Measurements from ENCODE around the gene GXYLT1. TPM values are rescaled to one million over a fixed set of nuclear protein-coding genes. Genes with fewer than 3 reads are reported as not detected.

Gene GXYLT1
- total and polyA plus RNA-seq, 3 donors from 2014 or later, result 13.7 to 29.9 (median 28.5) TPM

DNA sequence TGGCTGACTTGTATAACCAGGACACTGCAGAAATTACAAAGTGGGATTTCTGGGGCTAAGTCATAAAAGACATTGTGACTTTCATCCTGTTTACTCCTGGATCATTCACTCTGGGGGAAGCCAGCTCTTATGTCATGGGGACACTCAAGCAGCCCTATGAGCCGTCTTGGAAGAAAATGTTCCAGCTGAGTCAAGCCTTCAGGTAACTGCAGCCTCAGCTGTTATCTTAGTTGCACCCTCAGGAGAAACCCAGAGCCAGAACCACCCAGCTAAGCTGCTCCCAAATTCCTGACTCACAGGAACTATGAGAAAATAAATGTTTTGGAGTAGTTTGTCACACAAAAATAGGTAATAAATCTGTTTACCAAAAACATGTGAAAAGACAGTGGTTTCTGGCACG is 43.1 kb upstream of the GXYLT1 start:
- H3K36me3 ChIP-seq (ENCODE audit: low read depth, missing control alignments), result no peaks in the 10 kb centered on the region
- no peaks in the 10 kb centered on the region for H3K4me1 ChIP-seq
- no peak for DNase-seq
- H3K27ac ChIP-seq, result no peak overlapping the region
- intact Hi-C loops (cut with DNase I; ENCODE audit: low total_unique reads), result no loop called here
- WGBS, 2 donors, result 64 to 81% methylated on average over 2 of the region's 2 CpGs
- no peak overlapping the region for H3K4me3 ChIP-seq
- no peak for TF ChIP-seq POLR2A (IDR thresholded peaks at IDR 0.05)
- TF ChIP-seq, protein P1, sequence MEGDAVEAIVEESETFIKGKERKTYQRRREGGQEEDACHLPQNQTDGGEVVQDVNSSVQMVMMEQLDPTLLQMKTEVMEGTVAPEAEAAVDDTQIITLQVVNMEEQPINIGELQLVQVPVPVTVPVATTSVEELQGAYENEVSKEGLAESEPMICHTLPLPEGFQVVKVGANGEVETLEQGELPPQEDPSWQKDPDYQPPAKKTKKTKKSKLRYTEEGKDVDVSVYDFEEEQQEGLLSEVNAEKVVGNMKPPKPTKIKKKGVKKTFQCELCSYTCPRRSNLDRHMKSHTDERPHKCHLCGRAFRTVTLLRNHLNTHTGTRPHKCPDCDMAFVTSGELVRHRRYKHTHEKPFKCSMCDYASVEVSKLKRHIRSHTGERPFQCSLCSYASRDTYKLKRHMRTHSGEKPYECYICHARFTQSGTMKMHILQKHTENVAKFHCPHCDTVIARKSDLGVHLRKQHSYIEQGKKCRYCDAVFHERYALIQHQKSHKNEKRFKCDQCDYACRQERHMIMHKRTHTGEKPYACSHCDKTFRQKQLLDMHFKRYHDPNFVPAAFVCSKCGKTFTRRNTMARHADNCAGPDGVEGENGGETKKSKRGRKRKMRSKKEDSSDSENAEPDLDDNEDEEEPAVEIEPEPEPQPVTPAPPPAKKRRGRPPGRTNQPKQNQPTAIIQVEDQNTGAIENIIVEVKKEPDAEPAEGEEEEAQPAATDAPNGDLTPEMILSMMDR (IDR thresholded peaks at IDR 0.05), result no peak
- H3K9me3 ChIP-seq, result no peaks in the 10 kb centered on the region
- no peaks in the 10 kb centered on the region for H3K27me3 ChIP-seq

DNA sequence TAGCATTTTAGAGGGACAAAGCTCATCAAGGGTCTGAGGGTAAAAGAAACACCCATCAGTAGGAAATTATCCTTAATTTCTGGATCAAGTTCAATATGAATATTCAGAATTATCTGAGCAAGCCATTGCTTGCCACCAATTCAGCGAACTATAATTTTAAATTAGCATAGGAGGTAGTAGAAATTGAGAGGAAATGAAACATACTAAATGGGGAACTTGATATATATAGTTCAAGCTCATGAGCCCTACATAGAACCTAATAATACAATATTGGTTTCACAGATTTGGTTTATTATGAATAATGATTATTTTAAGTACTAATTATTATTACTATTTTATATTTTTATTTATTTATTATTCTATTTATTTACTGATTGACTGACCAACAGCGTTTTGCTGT is 42.1 kb upstream of the GXYLT1 start:
- Histone ChIP-seq H3K27ac (no peak overlapping the region), H3K27me3 (no peaks in the 10 kb centered on the region), H3K4me3 (no peak overlapping the region), H3K4me1 (no peaks in the 10 kb centered on the region), H3K36me3 (ENCODE audit: low read depth, missing control alignments) (no peaks in the 10 kb centered on the region), H3K9me3 (no peaks in the 10 kb centered on the region)
- no peak for DNase-seq
- WGBS, 2 donors, result 86 to 87% methylated on average over 2 of the region's 2 CpGs
- TF ChIP-seq, protein P1 (IDR thresholded peaks at IDR 0.05), result no peak
- TF ChIP-seq POLR2A (IDR thresholded peaks at IDR 0.05), result no peak
- intact Hi-C loops (cut with DNase I; ENCODE audit: low total_unique reads), result no loop called here

DNA sequence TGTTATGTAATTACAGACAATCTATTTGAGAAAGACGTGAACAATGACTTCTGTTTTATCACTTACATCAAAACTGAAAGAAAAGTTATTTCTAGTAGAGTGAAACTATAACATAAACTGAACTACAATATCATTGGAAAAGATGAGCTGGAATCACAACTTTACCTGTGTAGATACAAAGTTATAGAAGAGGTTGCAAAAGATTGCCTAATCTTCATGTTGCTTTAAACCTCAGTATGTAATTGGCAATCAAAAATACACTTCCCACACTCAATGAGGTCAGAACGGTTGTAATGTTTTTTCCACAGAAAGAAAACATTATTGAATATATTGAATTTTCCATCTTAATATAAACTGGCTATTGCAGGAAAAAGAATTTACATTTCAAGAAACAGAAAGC is 37.7 kb upstream of the GXYLT1 start:
- WGBS, 2 donors, result 51 to 63% methylated on average over 2 of the region's 2 CpGs
- no peaks in the 10 kb centered on the region for H3K27me3 ChIP-seq
- H3K36me3 ChIP-seq (ENCODE audit: low read depth, missing control alignments), result no peaks in the 10 kb centered on the region
- H3K4me3 ChIP-seq, result no peak overlapping the region
- H3K9me3 ChIP-seq, result no peaks in the 10 kb centered on the region
- intact Hi-C loops (cut with DNase I; ENCODE audit: low total_unique reads), result no loop called here
- H3K27ac ChIP-seq, result no peak overlapping the region
- no peaks in the 10 kb centered on the region for H3K4me1 ChIP-seq
- DNase-seq, result no peak
- no peak for TF ChIP-seq POLR2A (IDR thresholded peaks at IDR 0.05)
- TF ChIP-seq, protein P1 (IDR thresholded peaks at IDR 0.05), result no peak

DNA sequence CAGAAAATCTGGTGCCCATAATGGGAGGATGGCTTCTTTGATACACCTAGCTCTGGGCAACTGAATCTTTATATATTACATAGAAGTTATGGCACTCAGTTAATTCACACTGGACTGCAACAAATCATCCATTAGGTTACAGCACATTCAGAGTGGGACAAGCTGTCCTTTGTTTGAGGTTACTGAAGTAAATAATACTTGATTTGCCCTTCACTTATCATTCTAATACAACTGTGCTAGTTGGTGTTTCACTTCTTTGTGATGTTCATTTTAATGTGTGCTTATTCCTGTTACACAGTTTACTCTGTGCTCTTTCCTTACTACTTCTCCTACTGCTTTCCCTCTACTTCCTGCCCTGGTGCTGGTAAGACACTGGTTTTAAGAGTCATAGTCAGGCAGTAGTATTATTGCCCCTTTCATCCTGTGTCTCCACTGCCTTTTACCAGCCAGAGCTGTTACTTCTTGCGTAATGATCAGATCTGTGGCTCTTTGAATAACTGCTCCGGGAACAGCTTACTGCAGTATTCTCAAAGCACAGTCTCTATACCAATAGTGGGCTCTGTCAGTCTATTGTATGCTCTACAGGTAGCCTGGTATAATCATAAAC is 36.4 kb upstream of the GXYLT1 start:
- H3K9me3 ChIP-seq, result no peaks in the 10 kb centered on the region
- DNase-seq, result no peak
- no peaks in the 10 kb centered on the region for H3K4me1 ChIP-seq
- no peak overlapping the region for H3K4me3 ChIP-seq
- no peak for TF ChIP-seq POLR2A (IDR thresholded peaks at IDR 0.05)
- TF ChIP-seq, protein P1 (IDR thresholded peaks at IDR 0.05), result no peak
- 76 to 79% methylated on average over 2 of the region's 2 CpGs for WGBS, 2 donors
- no peak overlapping the region for H3K27ac ChIP-seq
- H3K27me3 ChIP-seq, result no peaks in the 10 kb centered on the region
- intact Hi-C loops (cut with DNase I; ENCODE audit: low total_unique reads), result no loop called here
- H3K36me3 ChIP-seq (ENCODE audit: low read depth, missing control alignments), result no peaks in the 10 kb centered on the region

DNA sequence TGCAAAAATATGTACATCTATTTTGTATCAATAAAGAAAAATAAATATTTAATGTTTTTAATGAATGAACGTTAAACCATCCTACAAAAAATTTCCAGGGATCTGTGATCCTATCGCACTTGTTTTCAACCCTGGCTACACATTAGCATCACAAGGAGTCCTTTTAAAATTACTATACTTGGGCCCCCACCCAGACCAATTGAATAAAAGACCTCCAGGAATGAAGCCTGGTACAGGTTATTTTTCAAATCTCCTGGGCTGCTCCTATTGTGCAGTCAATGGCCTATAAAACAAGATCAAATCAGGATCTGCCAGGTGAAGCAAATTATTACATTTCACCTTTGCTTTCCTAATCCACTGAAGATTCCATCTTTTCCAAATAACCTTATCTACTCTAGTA is 33.4 kb upstream of the GXYLT1 start:
- TF ChIP-seq, protein P1 (IDR thresholded peaks at IDR 0.05), result no peak
- no peak for TF ChIP-seq POLR2A (IDR thresholded peaks at IDR 0.05)
- H3K27ac ChIP-seq, result no peak overlapping the region
- intact Hi-C loops (cut with DNase I; ENCODE audit: low total_unique reads), result no loop called here
- H3K27me3 ChIP-seq, result no peaks in the 10 kb centered on the region
- no peak overlapping the region for H3K4me3 ChIP-seq
- DNase-seq, result no peak
- H3K36me3 ChIP-seq (ENCODE audit: low read depth, missing control alignments), result no peaks in the 10 kb centered on the region
- WGBS, 2 donors, result 87 to 95% methylated on average over 2 of the region's 2 CpGs
- no peaks in the 10 kb centered on the region for H3K9me3 ChIP-seq
- H3K4me1 ChIP-seq, result no peaks in the 10 kb centered on the region

Data from testis (tissue), 3 donors.